ENCODE measurements around the gene AGL.
"Not testable (repeated sequence)": the region's sequence is repeated elsewhere in the genome, so short reads cannot be mapped to it uniquely, and the experiment has no call there.

The AGL gene

DNA sequence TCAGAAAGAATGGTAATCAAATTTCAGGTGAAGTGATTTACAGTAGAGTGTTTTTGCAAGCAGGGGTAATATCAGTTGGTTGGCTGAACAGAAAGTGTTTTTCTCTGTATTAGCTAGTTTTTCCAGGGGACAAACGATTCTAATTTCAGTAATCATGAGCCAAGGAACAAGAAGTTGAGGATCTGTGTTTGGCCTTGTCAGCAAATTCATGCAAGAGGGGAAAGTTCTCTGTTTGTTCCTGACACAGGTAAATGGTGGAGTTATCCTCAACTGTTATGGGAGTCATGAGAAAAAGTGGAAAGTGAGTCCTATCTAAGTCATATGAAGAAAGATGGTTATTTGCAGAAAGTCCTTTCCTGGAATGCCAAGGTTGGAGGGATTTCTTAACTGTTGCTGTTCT is 95.0 kb downstream of the AGL start:
- DNase-seq: no peak

DNA sequence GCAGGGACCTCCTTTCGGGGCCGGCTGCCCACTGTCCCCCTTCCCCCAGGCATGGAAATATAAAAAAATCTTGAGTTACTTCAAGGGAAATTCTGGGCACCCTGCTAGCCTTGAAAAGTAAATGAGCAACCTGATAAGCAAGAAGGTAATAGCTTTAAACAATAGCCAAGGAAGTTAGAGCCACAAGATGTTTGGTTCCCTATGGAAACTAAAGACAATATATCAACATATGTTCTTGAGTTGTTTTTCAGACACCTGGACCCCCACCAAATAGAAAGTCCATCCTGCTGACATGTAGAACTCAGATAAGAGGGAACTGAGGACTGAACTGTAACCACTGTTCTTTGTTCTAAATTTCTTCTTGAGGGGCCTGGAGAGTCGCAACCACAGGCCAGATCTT is 100.3 kb downstream of the AGL start:
- no peak for DNase-seq

DNA sequence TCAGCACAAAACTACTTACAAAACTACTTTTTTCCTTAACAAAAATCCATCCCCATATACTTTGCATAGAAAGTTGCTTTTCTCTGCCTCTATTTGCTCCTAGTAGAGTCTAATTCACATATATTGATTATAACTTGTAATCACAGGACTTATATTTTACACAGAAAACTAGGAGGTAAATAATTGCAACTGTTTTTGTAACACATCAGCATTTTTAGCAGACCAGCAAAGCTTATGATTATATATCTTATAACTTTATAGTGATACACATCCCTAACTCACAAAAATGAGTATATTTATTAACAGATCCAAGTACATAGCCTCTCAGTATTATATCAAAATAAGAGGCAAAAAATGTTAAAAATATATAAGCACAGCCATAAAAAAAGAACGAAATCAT is 102.4 kb downstream of the AGL start:
- DNase-seq: no peak

DNA sequence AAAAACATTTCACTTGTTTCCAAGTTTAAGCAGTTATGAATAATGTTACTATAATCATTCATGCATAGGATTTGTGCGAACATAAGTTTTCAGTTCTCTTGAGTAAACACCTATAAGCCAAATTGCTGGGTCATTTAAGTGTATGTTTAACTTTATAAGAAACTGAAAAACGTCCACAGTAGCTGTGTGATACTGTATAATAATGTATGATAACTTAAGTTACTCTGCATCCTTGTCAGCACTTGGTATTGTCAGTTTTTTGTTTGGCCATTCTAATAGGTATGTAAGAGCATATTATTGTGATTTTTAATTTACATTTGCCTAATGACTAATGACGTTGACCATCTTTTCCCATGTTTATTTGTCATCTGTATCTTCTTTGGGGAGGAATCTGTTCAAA is 105.2 kb downstream of the AGL start:
- no peak for DNase-seq

DNA sequence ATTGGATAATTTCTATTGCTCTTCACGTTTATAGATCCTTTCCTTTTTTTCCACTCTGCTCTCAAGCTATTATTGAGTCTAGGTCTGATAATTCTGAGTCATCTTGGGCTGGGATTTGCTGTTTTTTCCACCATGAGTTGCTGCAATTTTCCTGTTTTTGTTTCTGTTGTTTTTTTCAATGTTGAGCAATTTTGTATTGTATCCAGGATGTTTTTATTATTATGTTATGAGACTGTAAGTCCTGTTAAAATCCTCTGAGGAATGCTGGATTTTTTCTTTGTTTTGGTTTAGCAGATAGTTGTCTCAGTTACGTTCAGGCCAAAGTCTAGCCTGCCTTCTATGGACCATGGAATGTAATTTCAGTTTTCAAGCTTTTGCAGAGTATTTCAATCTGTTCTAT is 106.6 kb downstream of the AGL start:
- DNase-seq: no peak

DNA sequence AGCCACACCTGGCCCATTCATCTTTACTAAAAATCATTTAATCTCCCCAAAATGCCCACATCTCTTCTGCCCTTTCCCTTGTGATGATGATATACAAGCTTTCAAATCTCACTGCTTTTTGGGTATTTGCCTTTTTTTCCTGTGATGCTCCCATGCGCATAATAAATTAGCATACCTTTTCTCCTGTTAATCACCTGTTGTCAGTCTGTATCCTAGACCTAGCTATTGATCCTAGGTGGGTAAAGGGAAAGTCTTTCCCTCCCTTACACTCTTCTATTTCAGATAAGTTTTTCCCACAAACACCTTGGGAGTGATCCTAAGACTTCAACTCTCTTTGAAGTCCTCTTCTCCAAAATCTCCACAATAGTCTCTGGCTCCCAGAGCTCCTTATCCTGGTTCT is 107.7 kb downstream of the AGL start:
- DNase-seq: no peak

DNA sequence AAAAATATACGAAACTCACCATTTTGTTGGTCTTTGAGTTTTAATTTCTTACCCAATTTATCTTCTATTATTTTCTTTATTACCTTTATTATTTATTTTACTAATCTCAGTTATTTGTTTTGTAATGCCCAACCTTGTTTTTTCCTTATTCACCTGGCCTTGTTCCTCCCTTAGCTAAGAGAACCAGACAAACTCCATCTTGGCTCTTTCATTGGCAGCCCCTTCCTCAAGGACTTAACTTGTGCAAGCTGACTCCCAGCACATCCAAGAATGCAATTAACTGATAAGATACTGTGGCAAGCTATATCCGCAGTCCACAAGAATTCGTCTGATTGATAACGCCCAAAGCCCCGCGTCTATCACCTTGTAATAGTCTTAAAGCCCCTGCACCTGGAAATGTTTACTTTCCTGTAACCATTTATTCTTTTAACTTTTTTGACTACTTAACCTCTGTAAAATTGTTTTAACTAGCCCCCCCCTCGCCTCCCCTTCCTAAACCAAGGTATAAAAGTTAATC is 109.1 kb downstream of the AGL start:
- DNase-seq: not testable (repeated sequence)

DNA sequence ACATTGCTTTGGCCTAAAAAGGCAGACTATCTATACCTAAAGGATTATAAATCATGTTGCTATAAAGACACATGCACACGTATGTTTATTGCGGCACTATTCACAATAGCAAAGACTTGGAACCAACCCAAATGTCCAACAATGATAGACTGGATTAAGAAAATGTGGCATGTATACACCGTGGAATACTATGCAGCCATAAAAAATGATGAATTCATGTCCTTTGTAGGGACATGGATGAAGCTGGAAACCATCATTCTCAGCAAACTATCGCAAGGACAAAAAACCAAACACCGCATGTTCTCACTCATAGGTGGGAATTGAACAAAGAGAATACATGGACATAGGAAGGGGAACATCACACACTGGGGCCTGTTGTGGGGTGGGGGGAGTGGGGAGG is 110.1 kb downstream of the AGL start:
- not testable (repeated sequence) for DNase-seq

DNA sequence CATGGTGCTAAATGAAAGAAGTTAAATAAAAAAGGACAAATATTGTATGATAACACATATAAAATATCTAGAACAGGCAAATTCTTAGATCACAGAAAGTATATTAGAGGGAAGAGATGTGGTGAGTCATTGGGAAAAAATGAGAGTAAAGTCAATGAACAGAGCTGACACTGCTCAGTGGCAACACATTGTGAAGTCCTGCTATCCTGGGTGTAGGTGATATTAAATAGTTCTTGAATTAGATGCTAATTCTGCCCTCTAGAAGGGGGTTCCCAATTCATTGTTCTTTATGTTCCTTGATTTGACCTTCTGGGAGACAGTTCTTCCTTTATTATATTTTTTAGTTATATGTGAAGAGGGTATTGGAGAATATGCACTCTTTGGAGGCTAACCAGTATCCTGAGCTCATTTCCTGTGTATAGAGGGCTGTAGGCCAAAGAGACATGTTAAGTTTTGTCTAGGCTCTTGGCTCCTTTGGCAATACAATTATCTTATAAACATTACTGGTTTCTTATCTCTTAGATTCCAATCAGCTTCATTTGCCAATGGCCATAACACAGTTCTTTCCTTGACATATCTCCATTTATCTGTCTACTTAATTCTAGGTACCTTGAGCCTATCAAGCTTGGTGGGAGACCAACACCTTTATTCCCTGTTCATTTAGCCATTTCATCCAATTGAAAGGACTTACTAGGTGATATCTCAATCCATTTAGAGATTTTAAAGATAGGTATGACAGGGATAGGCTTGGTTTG is 113.1 kb downstream of the AGL start:
- no peak for DNase-seq

DNA sequence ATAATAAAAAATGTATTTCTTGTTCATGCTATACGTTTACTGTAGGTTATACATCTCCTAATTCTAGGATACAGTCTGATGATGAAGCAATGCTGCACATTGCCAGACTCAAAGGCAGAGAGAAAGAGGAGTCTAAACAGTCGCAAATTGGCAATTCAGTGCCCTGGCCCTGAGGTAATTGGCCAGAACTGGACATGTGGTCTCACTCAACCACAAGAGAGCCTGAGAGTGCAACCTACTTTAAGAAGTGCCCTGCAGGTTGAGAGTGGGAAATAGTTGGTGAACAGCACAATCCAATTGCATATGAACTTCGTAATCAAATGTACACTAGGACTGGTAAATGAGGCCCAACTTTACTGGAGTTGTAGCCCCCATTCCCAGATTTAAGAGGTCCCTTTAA is 114.6 kb downstream of the AGL start:
- DNase-seq: no peak

DNA sequence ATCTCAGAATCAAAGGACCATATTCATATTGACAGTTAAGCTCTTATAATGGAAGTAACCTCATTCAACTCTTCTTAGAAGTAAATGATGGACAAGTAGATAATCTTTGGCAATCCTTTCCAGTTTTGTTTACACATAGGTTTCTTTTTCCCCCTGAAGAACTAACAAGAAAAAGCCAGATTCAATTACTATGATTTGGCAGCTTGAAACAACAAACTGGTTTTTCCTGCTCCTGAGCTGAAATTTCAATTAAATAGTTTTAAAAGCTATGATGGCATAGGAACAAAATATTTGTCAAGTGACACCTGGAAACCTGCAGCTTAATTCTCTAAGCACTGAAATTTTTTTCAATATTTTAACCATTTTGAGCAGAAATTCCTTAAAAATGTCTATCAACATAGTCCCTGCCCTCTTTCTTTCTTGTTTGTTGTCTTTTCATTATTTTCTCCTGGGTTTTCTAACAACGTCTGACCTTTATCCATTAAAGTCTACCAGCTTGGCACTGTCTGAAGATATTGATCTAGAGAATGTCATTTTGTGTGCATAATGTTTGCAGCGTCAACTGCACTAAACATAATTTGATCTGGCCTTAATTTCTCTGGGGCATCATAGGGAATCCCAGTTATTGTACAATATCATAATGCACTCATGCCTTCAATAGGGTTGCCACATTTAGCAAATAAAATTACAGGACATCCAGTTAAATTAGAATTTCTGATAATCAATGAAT is 115.7 kb downstream of the AGL start:
- DNase-seq: no peak

DNA sequence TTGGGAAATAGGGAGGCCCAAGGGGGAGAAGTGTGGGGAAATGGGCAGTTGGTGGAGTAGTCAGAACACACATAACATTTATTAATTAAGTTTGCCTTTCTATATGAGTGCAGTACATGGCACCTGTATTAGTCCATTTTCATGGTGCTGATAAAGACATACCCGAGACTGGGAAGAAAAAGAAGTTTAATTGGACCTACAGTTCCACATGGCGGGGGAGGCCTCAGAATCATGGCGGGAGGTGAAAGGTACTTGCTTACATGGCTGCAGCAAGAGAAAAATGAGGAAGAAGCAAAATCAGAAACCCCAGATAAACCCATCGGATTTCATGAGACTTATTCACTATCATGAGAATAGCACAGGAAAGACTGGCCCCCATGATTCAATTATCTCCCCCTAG is 118.1 kb downstream of the AGL start:
- DNase-seq: no peak

DNA sequence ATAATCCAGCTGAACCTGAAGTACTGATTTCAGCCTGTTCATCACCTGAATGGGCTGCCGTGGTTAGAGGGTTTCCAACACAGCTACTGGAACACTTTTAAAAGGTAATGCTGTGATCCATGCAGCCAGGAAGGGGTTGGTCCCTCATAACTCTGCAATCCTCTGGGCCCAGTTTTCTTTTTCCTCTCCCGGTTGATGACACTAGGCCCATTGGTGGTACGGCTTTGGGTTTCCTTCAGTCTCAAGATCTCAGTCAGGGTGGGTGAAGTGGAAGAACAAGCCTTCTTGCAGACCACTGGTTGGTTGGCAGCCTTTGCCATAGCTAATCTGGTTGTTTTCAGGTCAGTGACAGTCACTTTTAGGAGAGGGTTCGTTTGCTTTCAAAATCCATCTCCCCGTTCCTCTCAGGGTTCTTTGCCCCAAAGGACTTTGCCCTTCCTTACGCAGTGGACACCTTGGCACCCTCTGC is 119.1 kb downstream of the AGL start:
- DNase-seq: no peak

DNA sequence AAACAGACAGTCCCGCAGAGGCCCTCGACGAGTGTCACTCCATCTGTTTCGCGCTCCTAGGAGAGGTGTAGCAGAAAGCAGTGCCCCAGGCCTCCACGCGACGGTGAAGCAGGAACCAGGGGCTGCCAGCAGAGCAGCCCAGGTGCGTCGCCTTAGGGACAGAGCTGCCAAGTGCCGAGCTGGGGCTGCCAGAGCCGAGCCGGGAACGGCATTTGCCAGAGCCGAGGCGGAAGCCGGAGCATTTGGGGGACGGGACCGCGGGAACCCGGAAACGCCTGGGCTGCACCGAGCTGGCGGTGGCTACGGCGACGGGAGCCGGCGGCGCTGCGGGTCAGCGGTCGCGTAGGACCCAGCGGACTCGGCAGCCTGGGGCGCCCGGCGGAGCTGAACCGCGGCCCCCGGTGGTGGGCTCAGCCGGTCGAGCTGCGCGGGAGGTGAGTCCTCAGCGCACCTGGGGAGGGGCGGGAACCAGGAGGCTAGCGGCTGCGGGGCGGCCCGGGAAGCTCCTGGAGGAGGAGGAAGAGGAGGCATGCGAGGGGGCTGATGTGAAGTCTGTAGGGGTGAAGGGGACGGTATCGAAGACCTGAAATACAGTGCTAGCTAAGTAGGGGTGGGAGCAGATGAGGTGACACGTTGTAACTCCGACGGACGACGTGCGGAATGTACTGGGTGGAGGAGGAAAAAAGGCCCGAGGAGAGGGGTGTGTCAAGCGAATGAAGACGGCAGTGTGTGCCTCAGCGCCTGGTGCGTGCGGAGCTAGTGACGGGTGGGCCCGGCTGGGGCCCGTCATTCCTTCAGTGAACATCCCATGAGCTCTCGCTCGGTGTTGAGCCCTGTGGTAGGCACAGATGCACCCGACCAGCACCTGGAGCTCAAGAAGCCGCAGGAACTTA is 119.8 kb downstream of the AGL start, which contains the start of gene SLC35A3:
TSS of gene SLC35A3 (plus strand) at position 268 of the 893 bp plus-strand sequence. CDS start 23,559 bp downstream, outside the sequence.
- peak; percentile 93 for DNase-seq

DNA sequence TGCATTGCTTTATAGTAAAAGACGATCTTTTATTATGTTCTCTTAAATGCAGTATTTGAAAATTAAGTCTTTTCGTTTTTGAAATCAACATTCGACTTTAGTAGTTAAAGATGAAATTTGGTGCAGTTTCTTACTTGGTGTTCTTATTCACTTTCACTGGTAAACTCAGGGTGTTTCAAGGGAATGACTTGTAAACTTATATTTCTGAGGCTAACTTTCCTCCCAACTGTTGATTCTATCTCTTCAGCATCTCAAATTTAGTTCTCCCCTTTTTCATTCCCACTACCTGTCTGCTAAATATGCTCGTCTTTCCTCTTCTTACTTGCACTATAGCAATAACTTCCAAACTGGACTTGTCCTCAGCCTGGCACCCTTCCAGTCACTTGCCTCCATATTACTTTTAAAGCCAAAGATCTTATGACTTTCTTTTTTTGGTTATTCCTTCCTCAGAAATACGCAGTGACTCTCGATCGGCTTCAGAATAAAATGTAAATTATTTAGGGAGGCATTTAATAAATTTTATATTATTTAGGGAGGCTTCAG is 120.6 kb downstream of the AGL start:
- DNase-seq: no peak

DNA sequence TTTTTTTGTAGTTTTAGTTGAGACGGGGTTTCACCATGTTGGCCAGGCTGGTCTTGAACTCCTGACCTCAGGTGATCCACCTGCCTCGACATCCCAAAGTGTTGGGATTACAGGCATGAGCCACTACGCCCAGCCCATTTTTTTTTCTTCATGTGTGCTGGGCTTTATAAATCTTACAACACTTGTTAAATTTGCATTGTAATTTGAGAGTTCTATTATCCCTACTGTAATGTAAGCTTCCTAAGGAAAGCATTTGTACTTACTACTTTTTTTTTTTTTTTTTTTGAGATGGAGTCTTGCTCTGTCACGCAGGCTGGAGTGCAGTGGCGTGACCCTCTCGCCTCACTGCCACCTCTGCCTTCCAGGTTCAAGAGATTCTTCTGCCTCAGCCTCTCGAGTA is 121.9 kb downstream of the AGL start:
- not testable (repeated sequence) for DNase-seq
